Embryonic facial prominence (tissue), 1 donor: ENCODE data around the gene CST5.
"Not testable (repeated sequence)": the region's sequence is repeated elsewhere in the genome, so short reads cannot be mapped to it uniquely, and the experiment has no call there.

Experiments used
- DNase-seq: peaks from one replicate; pipeline ENCODE4 v3.0.0-alpha.2; 2016; ENCODE audit errors: extremely low spot score

CST5 gene

GRCh38 chr20:23889775-23890187, 10.2 kb upstream of the CST5 start:
- DNase-seq = no peak

- DNase-seq = no peak
These were observed 8.3 kb upstream of the CST5 start for GRCh38 chr20:23887856-23888255.

- no peak for DNase-seq
These were observed 5.2 kb upstream of the CST5 start for GRCh38 chr20:23884771-23885162.

- no peak for DNase-seq
These were observed 4.7 kb upstream of the CST5 start for GRCh38 chr20:23884136-23884770.

GRCh38 chr20:23881371-23881770, 1.8 kb upstream of the CST5 start:
- DNase-seq = no peak

- DNase-seq = no peak
These were observed 869 bp upstream of the CST5 start for GRCh38 chr20:23880417-23880816.

- no peak for DNase-seq
These were observed 345 bp upstream of the CST5 start for GRCh38 chr20:23879811-23880374.

- no peak for DNase-seq
These were observed 761 bp downstream of the CST5 start for GRCh38 chr20:23878787-23879186.

GRCh38 chr20:23878016-23878542, 1.5 kb downstream of the CST5 start:
- DNase-seq = not testable (repeated sequence)

GRCh38 chr20:23877524-23877923, 2.0 kb downstream of the CST5 start:
- no peak for DNase-seq

GRCh38 chr20:23875606-23876237, 3.8 kb downstream of the CST5 start:
- no peak for DNase-seq

- no peak for DNase-seq
These were observed 4.8 kb downstream of the CST5 start for GRCh38 chr20:23874747-23875146.

GRCh38 chr20:23873370-23874015, 6.1 kb downstream of the CST5 start:
- no peak for DNase-seq

- no peak for DNase-seq
These were observed 7.5 kb downstream of the CST5 start for GRCh38 chr20:23872065-23872464.

GRCh38 chr20:23870461-23870860, 9.1 kb downstream of the CST5 start:
- DNase-seq = no peak

- DNase-seq = no peak
These were observed 10.0 kb downstream of the CST5 start for GRCh38 chr20:23869520-23869919.

GRCh38 chr20:23868321-23868720, 11.2 kb downstream of the CST5 start:
- no peak for DNase-seq

- no peak for DNase-seq
These were observed 12.3 kb downstream of the CST5 start for GRCh38 chr20:23867152-23867776.

GRCh38 chr20:23860771-23861170, 18.8 kb downstream of the CST5 start:
- not testable (repeated sequence) for DNase-seq

GRCh38 chr20:23857962-23858595, 21.5 kb downstream of the CST5 start:
- DNase-seq = no peak

- DNase-seq = no peak
These were observed 22.8 kb downstream of the CST5 start for GRCh38 chr20:23856736-23857135.

GRCh38 chr20:23856226-23856625, 23.3 kb downstream of the CST5 start:
- no peak for DNase-seq
